SK-N-SH treated with all-trans-retinoic acid at 6 μM for 48 hours (cell line): ENCODE results near the gene PACS1.

Source experiments
- ATAC-seq: fragments of 200-7000 bp; cut with Tn5 transposase; 3 replicates; pipeline ENCODE4 v1.9.1; 2020; ENCODE audit warnings: mild to moderate bottlenecking, moderate library complexity
- ARNTL ChIP-seq: fragments of 450-650 bp; formaldehyde crosslinking; IDR thresholded peaks from 2 replicates; pipeline ENCODE4 v1.5.0; 2020; ENCODE audit warnings: low read depth, mild to moderate bottlenecking, moderate library complexity, borderline replicate concordance
- BACH2 ChIP-seq: fragments of 250-450 bp; sonication (Bioruptor Pico); IDR thresholded peaks from 2 replicates; pipeline ENCODE4 v1.9.0; 2021; ENCODE audit warnings: mild to moderate bottlenecking, borderline replicate concordance
- CSDC2 ChIP-seq: fragments of 250-450 bp; sonication (Bioruptor Pico); IDR thresholded peaks from 2 replicates; pipeline ENCODE4 v1.5.0; 2020; ENCODE audit warnings: mild to moderate bottlenecking, moderate library complexity
- ESRRG ChIP-seq: fragments of 250-450 bp; sonication (Bioruptor Pico); IDR thresholded peaks from 2 replicates; pipeline ENCODE4 v1.6.1; 2021; ENCODE audit warnings: mild to moderate bottlenecking
- GLIS3 ChIP-seq: fragments of 250-450 bp; sonication (Bioruptor Pico); IDR thresholded peaks from 2 replicates; pipeline ENCODE4 v1.5.0; 2020; ENCODE audit warnings: mild to moderate bottlenecking, moderate library complexity
- OSR1 ChIP-seq: fragments of 250-450 bp; sonication (Bioruptor Pico); IDR thresholded peaks from 2 replicates; pipeline ENCODE4 v1.8.0; 2022; ENCODE audit warnings: moderate library complexity, mild to moderate bottlenecking, inconsistent platforms
- PPARA ChIP-seq: fragments of 250-450 bp; sonication (Bioruptor Pico); IDR thresholded peaks from 2 replicates; pipeline ENCODE4 v1.5.0; 2020; ENCODE audit warnings: mild to moderate bottlenecking, borderline replicate concordance
- RARB ChIP-seq: fragments of 250-450 bp; sonication (Bioruptor Pico); IDR thresholded peaks from 2 replicates; pipeline ENCODE4 v1.8.0; 2021; ENCODE audit warnings: mild to moderate bottlenecking, moderate library complexity
- SNAI2 ChIP-seq: fragments of 250-450 bp; sonication (Bioruptor Pico); IDR thresholded peaks from 2 replicates; pipeline ENCODE4 v1.5.0; 2020; ENCODE audit warnings: mild to moderate bottlenecking, moderate library complexity
- TCF4 ChIP-seq: fragments of 250-450 bp; sonication (Bioruptor Pico); IDR thresholded peaks from 2 replicates; pipeline ENCODE4 v1.8.0; 2021; ENCODE audit warnings: mild to moderate bottlenecking, moderate library complexity, borderline replicate concordance
- TOX ChIP-seq: fragments of 250-450 bp; sonication (Bioruptor Pico); IDR thresholded peaks from 2 replicates; pipeline ENCODE4 v1.8.0; 2021; ENCODE audit warnings: mild to moderate bottlenecking, moderate library complexity, borderline replicate concordance
- ZC3H10 ChIP-seq: fragments of 250-450 bp; sonication (Bioruptor Pico); IDR thresholded peaks from 2 replicates; pipeline ENCODE4 v1.5.1; 2021; ENCODE audit warnings: mild to moderate bottlenecking, moderate library complexity
- ZFP3 ChIP-seq: fragments of 250-450 bp; sonication (Bioruptor Pico); IDR thresholded peaks from 2 replicates; pipeline ENCODE4 v1.5.0; 2020; ENCODE audit warnings: mild to moderate bottlenecking, moderate library complexity
- ZFP30 ChIP-seq: fragments of 450-650 bp; formaldehyde crosslinking; IDR thresholded peaks from 2 replicates; pipeline ENCODE4 v1.5.0; 2022; ENCODE audit warnings: mild to moderate bottlenecking, moderate library complexity
- ZNF565 ChIP-seq: fragments of 450-650 bp; formaldehyde crosslinking; conservative IDR thresholded peaks from 2 replicates; pipeline ENCODE4 v1.5.0; 2020; ENCODE audit warnings: low read depth, mild to moderate bottlenecking, moderate library complexity
- ZNF70 ChIP-seq: fragments of 450-650 bp; formaldehyde crosslinking; IDR thresholded peaks from 2 replicates; pipeline ENCODE4 v1.5.0; 2020; ENCODE audit warnings: mild to moderate bottlenecking, moderate library complexity
- ZNF8 ChIP-seq: fragments of 450-650 bp; formaldehyde crosslinking; IDR thresholded peaks from 2 replicates; pipeline ENCODE4 v1.5.0; 2020; ENCODE audit warnings: mild to moderate bottlenecking, moderate library complexity
- TF ChIP-seq, protein P1 (sequence below): fragments of 250-450 bp; sonication (Bioruptor Pico); IDR thresholded peaks from 2 replicates; pipeline ENCODE4 v1.5.1; 2020; ENCODE audit warnings: low read depth, mild to moderate bottlenecking, moderate library complexity
- TF ChIP-seq, protein P2 (sequence below): fragments of 250-450 bp; sonication (Bioruptor Pico); IDR thresholded peaks from 2 replicates; pipeline ENCODE4 v1.5.1; 2021; ENCODE audit warnings: mild to moderate bottlenecking, moderate library complexity
- TF ChIP-seq, protein P3 (sequence below): fragments of 250-450 bp; sonication (Bioruptor Pico); IDR thresholded peaks from 2 replicates; pipeline ENCODE4 v1.8.0; 2020; ENCODE audit warnings: mild to moderate bottlenecking, moderate library complexity, borderline replicate concordance
- TF ChIP-seq, protein P4 (sequence below): fragments of 250-450 bp; sonication (Bioruptor Pico); IDR thresholded peaks from 2 replicates; pipeline ENCODE4 v1.8.0; 2021; ENCODE audit warnings: low read depth, mild to moderate bottlenecking, moderate library complexity, borderline replicate concordance

PACS1 gene

DNA sequence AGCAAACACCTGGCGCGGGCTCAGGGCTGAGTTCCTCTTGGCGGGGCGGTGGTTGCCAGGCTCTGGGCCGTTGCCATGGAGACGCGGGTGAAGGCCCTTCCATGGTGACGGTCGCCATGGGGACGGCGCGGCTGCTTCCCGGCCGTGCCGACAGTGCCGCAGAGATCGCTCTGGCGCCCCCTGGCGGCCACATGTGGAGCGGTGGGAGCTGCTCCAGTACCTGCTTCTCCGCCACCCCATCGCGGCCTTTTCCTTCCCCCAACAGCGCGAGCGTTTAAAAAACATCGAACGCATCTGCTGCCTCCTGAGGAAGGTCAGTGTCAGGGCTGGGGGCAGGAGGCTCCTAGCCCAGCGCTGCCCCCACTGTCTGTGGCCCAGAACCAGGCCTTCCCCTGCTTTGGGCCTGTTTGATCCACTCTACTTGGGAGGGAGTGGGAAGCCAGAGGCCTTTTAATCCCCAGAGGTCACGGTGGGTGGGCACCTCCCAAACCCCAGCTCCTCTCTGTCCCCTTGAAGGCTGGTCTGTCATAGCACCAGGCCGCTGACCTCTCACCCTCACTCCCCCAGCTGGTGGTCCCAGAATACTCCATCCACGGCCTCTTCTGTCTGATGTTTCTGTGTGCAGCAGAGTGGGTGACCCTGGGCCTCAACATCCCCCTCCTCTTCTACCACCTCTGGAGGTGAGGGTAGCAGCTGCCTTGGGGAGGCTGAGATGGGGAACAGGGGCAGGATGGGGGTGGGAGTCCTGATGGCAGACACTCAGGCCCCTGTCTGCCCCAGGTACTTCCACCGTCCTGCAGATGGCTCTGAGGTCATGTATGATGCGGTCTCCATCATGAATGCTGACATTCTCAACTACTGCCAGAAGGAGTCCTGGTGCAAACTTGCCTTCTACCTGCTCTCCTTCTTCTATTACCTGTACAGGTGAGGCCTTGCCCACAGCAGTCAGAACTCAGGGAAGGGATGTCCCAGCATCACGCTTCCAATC, 212.7 kb downstream of the PACS1 start:
- ATAC-seq, result peak; percentile 88
- TF ChIP-seq GLIS3 (no peak), ESRRG (CRISPR knock-in tag) (0 out of 2 replicates have a peak, but pooled peaks have one; percentile 52), SNAI2 (no peak)

DNA sequence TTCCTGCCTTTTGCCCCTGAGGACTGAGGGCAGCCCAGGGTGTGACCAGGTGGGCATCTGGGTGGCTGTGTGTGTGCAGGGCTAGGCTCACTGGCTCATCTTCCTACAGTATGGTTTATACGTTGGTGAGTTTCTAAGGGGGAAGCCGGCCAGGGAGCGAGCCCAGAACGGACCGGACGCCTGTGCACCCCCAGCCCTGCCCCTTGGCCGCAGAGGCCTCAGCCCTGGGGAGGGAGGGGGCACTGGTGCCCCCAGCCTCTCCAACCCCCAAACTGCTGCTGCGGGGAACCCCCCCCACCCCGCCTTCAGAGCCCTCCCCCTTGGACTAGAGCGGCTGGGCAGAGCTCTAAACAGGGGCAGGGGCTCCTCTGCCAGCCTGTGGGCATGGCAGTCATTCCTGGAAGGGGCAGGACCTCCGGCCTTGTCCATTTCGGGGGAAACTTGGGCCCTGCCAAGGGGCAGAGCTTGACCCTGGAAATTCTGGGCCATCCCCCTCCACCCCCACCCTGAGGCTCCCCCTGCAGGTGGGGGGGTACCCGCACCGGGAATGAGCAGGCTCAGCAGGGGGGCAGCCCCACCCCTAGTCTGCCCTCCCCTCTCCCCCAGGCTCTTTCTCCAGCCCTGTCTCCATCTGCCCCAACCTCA, 213.5 kb downstream of the PACS1 start:
- no peak for ATAC-seq
- no peak for TF ChIP-seq ZFP3 (CRISPR knock-in tag)

DNA sequence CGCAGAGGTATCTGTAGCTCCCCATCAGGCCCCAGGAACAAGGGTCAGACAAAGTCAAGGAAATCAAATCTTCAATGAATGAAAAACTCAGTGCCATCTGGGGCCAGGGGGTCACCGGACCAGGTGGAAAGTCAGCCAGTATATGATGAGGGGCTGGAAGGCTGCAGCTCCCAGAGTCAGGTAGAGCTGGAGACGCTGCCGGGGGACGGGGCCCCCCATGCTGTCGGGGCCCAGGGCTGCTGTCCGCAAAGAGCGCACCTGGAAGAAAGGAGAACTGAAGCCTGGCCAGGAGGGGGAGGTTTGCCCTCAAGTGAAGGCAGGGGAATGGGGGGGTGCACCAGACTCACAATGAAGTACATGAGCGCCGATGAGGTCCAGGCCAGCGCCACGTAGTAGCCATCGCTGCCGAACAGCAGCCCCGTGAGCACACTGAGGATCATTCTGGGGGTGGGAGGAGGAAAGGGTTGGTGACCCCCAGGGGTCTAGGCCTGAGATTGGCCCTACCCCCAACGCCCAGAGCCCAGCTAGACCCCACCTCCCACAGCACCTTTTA, 214.5 kb downstream of the PACS1 start:
- TF ChIP-seq CSDC2 (CRISPR knock-in tag), result no peak
- no peak for TF ChIP-seq SNAI2
- no peak for TF ChIP-seq ZFP3 (CRISPR knock-in tag)
- no peak for TF ChIP-seq RARB (CRISPR knock-in tag)
- no peak for TF ChIP-seq TOX (CRISPR knock-in tag)
- no peak for TF ChIP-seq OSR1
- TF ChIP-seq, protein P1, sequence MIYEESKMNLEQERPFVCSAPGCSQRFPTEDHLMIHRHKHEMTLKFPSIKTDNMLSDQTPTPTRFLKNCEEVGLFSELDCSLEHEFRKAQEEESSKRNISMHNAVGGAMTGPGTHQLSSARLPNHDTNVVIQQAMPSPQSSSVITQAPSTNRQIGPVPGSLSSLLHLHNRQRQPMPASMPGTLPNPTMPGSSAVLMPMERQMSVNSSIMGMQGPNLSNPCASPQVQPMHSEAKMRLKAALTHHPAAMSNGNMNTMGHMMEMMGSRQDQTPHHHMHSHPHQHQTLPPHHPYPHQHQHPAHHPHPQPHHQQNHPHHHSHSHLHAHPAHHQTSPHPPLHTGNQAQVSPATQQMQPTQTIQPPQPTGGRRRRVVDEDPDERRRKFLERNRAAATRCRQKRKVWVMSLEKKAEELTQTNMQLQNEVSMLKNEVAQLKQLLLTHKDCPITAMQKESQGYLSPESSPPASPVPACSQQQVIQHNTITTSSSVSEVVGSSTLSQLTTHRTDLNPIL (CRISPR knock-in tag), result no peak
- TF ChIP-seq ZNF565 (CRISPR knock-in tag), result no peak
- no peak for TF ChIP-seq ESRRG (CRISPR knock-in tag)
- TF ChIP-seq, protein P2, sequence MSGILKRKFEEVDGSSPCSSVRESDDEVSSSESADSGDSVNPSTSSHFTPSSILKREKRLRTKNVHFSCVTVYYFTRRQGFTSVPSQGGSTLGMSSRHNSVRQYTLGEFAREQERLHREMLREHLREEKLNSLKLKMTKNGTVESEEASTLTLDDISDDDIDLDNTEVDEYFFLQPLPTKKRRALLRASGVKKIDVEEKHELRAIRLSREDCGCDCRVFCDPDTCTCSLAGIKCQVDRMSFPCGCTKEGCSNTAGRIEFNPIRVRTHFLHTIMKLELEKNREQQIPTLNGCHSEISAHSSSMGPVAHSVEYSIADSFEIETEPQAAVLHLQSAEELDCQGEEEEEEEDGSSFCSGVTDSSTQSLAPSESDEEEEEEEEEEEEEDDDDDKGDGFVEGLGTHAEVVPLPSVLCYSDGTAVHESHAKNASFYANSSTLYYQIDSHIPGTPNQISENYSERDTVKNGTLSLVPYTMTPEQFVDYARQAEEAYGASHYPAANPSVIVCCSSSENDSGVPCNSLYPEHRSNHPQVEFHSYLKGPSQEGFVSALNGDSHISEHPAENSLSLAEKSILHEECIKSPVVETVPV (CRISPR knock-in tag), result no peak
- TF ChIP-seq ZNF70, result no peak
- TF ChIP-seq, protein P3, sequence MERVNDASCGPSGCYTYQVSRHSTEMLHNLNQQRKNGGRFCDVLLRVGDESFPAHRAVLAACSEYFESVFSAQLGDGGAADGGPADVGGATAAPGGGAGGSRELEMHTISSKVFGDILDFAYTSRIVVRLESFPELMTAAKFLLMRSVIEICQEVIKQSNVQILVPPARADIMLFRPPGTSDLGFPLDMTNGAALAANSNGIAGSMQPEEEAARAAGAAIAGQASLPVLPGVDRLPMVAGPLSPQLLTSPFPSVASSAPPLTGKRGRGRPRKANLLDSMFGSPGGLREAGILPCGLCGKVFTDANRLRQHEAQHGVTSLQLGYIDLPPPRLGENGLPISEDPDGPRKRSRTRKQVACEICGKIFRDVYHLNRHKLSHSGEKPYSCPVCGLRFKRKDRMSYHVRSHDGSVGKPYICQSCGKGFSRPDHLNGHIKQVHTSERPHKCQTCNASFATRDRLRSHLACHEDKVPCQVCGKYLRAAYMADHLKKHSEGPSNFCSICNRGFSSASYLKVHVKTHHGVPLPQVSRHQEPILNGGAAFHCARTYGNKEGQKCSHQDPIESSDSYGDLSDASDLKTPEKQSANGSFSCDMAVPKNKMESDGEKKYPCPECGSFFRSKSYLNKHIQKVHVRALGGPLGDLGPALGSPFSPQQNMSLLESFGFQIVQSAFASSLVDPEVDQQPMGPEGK (CRISPR knock-in tag), result no peak
- TF ChIP-seq BACH2 (CRISPR knock-in tag), result no peak
- no peak for ATAC-seq

DNA sequence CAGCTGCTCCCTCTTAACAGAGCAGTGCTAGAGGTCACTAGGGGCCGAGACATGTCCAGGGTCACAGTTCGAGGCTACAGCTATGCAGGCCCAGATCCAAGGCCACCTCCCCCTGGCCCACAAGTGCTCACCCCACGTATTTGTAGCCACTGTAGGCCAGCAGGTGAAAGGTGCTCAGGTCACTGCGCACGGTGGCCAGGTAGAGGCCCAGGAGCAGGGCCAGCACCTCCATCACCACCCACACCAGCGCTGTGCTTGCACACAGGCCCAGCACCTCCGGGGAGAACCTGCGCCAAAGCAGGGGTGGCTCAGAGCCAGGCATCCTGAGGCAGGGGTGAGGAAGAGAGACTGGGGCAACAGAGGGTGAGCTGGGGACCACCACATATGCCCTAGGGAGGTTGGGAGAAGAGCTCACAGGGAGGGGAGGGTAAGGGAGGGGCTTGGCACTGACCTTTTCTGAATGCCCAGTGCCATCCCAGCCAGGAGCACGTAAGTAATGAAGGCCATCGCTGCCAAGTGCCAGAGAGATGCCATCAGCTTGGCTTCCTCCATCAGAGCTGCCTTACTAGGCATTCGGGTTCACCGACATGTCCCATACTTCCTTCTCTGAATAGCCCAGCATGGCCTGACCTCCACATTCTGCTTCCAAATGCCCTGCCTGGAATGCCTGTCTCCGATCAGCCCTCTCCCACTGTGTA, 215.3 kb downstream of the PACS1 start:
- no peak for ATAC-seq
- TF ChIP-seq ESRRG (CRISPR knock-in tag) (no peak), OSR1 (no peak), ZFP3 (CRISPR knock-in tag) (no peak), GLIS3 (no peak), SNAI2 (no peak), ZFP30 (CRISPR knock-in tag) (no peak), ZNF8 (CRISPR knock-in tag) (no peak), TCF4 (CRISPR knock-in tag) (no peak), TOX (CRISPR knock-in tag) (no peak), RARB (CRISPR knock-in tag) (no peak), PPARA (CRISPR knock-in tag) (no peak), ZNF70 (no peak), BACH2 (CRISPR knock-in tag) (no peak), ZC3H10 (CRISPR knock-in tag) (no peak), CSDC2 (CRISPR knock-in tag) (no peak), ARNTL (CRISPR knock-in tag) (no peak)
- TF ChIP-seq, protein P4, sequence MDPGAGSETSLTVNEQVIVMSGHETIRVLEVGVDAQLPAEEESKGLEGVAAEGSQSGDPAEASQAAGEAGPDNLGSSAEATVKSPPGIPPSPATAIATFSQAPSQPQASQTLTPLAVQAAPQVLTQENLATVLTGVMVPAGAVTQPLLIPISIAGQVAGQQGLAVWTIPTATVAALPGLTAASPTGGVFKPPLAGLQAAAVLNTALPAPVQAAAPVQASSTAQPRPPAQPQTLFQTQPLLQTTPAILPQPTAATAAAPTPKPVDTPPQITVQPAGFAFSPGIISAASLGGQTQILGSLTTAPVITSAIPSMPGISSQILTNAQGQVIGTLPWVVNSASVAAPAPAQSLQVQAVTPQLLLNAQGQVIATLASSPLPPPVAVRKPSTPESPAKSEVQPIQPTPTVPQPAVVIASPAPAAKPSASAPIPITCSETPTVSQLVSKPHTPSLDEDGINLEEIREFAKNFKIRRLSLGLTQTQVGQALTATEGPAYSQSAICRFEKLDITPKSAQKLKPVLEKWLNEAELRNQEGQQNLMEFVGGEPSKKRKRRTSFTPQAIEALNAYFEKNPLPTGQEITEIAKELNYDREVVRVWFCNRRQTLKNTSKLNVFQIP (CRISPR knock-in tag), result no peak
- TF ChIP-seq, protein P2 (CRISPR knock-in tag), result no peak
- TF ChIP-seq, protein P1 (CRISPR knock-in tag), result no peak
